Measurements from ENCODE around the gene VILL. TPM values are rescaled to one million over a fixed set of nuclear protein-coding genes. Genes with fewer than 3 reads are reported as not detected.

VILL gene
- total RNA-seq, 4 donors from 2014 or later = 1.8 to 18.7 (median 6.3) TPM

DNA sequence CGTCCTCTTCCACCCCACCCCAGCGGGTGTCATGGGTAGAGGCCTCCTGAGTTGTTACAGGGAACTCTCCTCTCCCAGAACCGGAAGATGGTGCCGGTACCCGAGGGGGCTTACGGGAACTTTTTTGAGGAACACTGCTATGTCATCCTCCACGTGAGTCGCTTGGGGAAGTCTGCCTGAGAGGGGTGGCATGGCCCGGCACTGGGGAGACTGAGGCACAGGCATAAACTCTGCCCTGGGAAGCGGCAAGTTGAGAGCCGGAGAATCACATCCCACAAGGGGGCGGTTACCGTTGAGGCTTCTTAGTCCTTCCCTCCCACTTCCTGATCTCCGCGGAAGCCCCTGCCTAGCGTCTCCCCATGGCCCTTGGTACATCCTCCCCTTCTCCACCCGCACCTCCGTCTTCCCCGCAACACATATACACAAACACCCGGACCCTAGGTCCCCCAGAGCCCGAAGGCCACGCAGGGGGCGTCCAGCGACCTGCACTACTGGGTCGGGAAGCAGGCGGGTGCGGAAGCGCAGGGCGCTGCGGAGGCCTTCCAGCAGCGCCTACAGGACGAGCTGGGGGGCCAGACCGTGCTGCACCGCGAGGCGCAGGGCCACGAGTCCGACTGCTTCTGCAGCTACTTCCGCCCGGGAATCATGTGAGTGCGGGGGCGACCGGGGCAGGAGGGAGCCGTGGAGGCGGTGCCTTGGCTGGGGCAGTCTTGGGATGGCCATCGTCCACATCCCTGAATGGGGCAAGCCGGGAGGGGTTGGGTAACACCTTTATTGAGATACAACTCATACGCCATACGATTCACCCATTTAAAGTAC is 3.4 kb downstream of the VILL start:
- Histone ChIP-seq H3K4me1 (peaks cover 5% of the 10 kb centered on the region in 2 donors), H3K36me3 (no peaks in the 10 kb centered on the region), H3K27ac (peak overlapping the region; percentile 67 to 83), H3K27me3 (no peaks in the 10 kb centered on the region), H3K9me3 (no peaks in the 10 kb centered on the region), H3K4me3 (peak overlapping the region; percentile 37 to 54)
- intact Hi-C loops (cut with DNase I; ENCODE audit: low total_unique reads) = no loop called here
- peak; percentile 83 to 87 for DNase-seq
- TF ChIP-seq, protein P1, sequence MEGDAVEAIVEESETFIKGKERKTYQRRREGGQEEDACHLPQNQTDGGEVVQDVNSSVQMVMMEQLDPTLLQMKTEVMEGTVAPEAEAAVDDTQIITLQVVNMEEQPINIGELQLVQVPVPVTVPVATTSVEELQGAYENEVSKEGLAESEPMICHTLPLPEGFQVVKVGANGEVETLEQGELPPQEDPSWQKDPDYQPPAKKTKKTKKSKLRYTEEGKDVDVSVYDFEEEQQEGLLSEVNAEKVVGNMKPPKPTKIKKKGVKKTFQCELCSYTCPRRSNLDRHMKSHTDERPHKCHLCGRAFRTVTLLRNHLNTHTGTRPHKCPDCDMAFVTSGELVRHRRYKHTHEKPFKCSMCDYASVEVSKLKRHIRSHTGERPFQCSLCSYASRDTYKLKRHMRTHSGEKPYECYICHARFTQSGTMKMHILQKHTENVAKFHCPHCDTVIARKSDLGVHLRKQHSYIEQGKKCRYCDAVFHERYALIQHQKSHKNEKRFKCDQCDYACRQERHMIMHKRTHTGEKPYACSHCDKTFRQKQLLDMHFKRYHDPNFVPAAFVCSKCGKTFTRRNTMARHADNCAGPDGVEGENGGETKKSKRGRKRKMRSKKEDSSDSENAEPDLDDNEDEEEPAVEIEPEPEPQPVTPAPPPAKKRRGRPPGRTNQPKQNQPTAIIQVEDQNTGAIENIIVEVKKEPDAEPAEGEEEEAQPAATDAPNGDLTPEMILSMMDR (IDR thresholded peaks at IDR 0.05) = peak in 3 of 4 experiments; percentile 4 to 24 (median 21)
- peak in 1 of 2 donors; percentile 53 for TF ChIP-seq POLR2A (IDR thresholded peaks at IDR 0.05)

DNA sequence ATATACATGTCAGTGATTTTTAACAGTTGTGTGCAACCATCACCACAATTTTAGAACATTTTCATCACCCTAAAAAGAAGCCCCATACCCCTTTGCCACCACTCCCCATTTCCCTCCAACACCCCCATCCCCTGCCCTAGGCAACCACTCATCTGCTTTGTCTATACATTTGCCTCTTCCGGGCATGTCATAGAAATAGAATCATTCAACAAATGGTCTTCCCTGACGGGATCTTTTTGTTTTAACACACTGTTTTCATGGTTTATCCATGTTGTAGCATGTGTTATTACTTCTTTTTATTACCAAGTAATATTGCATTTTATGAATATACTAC is 4.0 kb downstream of the VILL start:
- Histone ChIP-seq H3K4me3 (peak overlapping the region; percentile 37 to 54), H3K9me3 (no peaks in the 10 kb centered on the region), H3K4me1 (peaks cover 5 to 8% of the 10 kb centered on the region in 2 donors), H3K36me3 (no peaks in the 10 kb centered on the region), H3K27ac (peak overlapping the region; percentile 67 to 83), H3K27me3 (no peaks in the 10 kb centered on the region)
- DNase-seq = no peak
- TF ChIP-seq, protein P1 (IDR thresholded peaks at IDR 0.05) = no peak
- no peak for TF ChIP-seq POLR2A (IDR thresholded peaks at IDR 0.05)
- intact Hi-C loops (cut with DNase I; ENCODE audit: low total_unique reads) = no loop called here

DNA sequence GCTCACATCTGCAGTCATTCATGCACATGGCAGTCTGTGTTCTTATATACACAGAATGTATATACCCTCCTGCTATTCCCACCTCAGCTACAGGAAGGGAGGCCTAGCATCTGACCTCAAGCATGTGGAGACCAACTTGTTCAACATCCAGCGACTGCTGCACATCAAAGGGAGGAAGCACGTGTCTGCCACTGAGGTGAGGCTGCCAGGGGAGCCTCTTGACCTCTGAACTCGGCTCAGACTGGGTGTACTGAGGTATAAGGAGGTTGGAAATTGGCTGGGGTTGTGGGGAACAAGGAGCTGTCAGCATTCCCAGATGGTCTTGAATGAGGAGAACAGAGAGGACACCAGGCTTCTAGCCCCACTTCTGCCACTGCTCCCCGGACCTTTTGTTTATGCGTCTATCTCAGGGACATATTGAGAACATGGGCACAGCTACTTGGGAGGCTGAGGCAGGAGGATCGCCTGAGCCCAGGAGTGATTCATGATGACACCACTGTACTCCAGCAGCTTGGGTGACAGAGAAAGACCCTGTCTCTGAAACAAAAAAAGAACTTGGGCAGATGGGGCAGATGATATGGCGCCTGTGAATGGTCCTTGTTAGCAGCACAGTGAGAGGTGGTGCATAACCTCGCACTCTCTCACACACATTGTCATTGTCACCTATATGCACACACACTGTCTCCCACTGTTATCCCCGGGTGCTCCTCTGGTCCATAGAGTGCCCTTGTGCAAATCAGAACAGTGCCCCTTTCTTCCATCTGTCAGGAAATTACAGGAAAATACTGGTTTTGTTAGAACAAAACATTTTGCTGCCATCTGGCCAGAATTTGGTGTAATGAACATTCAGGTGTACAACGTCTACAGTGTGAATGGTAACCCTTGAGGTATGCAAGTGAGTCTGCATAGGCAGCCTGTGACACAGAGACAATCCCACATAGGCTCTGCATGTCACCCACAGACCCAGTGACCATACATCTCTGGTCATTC is 5.4 kb downstream of the VILL start:
- no peak overlapping the region for H3K27ac ChIP-seq
- no peak for DNase-seq
- intact Hi-C loops (cut with DNase I; ENCODE audit: low total_unique reads) = no loop called here
- H3K27me3 ChIP-seq = no peaks in the 10 kb centered on the region
- H3K9me3 ChIP-seq = no peaks in the 10 kb centered on the region
- no peaks in the 10 kb centered on the region for H3K36me3 ChIP-seq
- TF ChIP-seq, protein P1 (IDR thresholded peaks at IDR 0.05) = no peak
- no peak for TF ChIP-seq POLR2A (IDR thresholded peaks at IDR 0.05)
- peaks cover 5 to 8% of the 10 kb centered on the region in 2 donors for H3K4me1 ChIP-seq
- no peak overlapping the region for H3K4me3 ChIP-seq

DNA sequence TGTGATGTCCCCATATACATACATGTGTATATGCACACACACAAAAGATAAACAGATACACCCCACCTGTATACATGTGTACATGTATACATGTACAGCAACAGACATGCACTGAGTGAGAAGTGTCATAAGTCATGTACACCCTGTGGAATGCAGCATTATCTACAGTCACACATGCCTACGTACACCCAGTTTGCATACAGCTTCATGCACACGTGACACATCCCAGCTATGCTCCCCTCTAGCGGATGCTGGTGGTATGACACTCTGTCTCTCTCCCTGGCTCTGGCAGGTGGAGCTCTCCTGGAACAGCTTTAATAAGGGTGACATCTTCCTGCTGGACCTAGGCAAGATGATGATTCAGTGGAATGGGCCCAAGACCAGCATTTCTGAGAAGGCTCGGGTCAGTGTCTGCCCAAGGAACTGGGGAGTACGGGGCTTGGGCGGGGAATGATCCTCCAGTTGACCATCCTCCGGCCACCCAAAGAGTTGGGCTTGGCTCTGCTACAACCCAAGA is 6.3 kb downstream of the VILL start:
- no peaks in the 10 kb centered on the region for H3K36me3 ChIP-seq
- TF ChIP-seq, protein P1 (IDR thresholded peaks at IDR 0.05) = peak; percentile 70 to 88 (median 82)
- TF ChIP-seq POLR2A (IDR thresholded peaks at IDR 0.05) = no peak
- H3K9me3 ChIP-seq = no peaks in the 10 kb centered on the region
- peak overlapping the region in 1 of 2 donors; percentile 90 for H3K27ac ChIP-seq
- peaks cover 5 to 8% of the 10 kb centered on the region in 2 donors for H3K4me1 ChIP-seq
- DNase-seq = peak; percentile 71 to 73
- H3K27me3 ChIP-seq = no peaks in the 10 kb centered on the region
- no peak overlapping the region for H3K4me3 ChIP-seq
- intact Hi-C loops (cut with DNase I; ENCODE audit: low total_unique reads) = no loop called here
